Activated T-helper 9 cell treated with anti-CD3 and anti-CD28 coated beads, Interleukin-2, amount 50 U/mL, for 16 hours (primary cell): ENCODE data around the gene EPN1.
"Not testable (repeated sequence)": the region's sequence is repeated elsewhere in the genome, so short reads cannot be mapped to it uniquely, and the experiment has no call there.

ENCODE experiments used
- DNase-seq: peaks from one replicate; pipeline ENCODE4 v3.0.0-alpha.2; 2020; ENCODE audit warnings: low read depth

Gene EPN1

GRCh38 chr19:55693336-55693974, 18.4 kb downstream of the EPN1 start:
- no peak for DNase-seq

DNA sequence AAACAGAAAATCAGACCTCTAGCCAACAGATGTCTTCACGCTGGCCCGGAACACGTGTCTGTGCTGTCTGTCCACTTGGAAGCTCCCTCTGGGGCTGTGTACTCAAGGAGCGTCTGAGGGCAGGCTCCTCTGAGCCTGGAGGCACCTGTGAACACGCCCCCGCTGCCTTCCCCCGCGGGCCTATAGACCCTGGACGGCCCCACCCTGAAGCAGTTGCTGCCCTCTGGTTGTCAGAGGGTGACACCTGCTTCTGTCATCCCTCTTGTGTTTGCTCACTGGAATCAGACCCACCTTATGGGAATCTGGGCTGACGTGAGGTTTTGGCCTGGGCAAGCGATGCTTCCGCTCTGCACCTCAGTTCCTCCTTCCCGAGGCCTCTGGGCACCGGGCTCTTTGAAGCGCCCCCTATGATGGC, 19.2 kb downstream of the EPN1 start:
- no peak for DNase-seq

GRCh38 chr19:55694656-55695491, 19.8 kb downstream of the EPN1 start:
- no peak for DNase-seq

GRCh38 chr19:55695511-55696290, 20.7 kb downstream of the EPN1 start:
- no peak for DNase-seq

GRCh38 chr19:55696301-55697068, 21.5 kb downstream of the EPN1 start:
- no peak for DNase-seq

DNA sequence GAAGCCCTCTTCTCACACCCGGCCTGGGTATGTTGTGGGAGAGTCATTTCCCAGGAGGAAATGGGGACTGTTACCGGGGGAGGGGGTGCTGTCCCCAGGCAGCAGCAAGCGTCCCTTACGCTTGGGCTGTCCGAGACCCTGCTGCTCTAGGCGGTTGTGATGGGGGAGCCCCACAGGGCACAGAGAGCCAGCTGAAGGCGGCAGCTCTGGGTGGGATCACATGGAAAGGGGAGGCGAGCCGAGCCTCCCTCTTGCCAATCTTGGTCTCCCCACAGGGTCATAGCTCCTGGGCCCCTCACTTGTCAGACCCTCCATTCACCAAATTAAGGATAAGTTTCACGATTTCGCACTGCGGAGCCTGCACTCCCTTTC, 22.0 kb downstream of the EPN1 start:
- no peak for DNase-seq

DNA sequence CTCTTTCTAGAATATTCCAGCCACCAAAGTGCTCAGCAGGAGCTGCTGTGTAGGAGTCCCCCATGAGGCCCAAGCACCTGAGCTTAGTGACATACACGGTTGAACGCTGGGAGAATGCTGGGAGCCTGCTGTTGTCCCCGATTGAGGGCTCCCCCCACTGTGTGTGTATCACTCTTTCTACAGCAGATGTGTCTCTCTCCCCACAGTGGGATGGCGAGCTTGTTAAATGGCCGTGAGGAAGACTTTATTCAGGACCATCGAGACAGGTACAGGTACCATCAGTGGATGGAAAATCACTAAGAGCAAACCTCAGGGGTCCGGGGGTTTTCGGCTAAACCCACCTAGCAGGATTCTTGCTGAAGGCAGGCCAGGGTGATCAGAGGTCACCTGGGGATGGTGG, 22.7 kb downstream of the EPN1 start:
- DNase-seq: no peak

GRCh38 chr19:55698256-55698655, 23.2 kb downstream of the EPN1 start:
- DNase-seq: no peak

DNA sequence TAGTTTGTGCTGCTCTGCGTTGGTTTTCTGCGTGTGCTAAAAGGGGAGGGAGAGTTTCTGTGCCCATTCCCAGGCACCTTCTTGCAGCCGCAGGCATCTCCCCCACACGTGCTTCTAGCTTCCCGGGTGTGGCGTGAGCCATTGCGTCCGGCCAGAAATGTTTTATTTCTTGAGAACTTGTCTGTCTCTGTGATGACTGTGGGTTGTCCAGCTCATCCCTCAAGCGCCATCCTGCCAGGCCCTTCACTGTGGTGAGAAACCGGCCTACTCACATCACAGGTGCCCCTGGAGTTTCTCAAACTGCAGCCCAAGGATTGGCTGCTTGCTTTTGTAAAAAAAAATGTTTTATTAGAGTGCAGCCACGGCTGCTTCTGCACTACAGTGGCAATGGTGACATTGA, 24.2 kb downstream of the EPN1 start:
- DNase-seq: no peak

DNA sequence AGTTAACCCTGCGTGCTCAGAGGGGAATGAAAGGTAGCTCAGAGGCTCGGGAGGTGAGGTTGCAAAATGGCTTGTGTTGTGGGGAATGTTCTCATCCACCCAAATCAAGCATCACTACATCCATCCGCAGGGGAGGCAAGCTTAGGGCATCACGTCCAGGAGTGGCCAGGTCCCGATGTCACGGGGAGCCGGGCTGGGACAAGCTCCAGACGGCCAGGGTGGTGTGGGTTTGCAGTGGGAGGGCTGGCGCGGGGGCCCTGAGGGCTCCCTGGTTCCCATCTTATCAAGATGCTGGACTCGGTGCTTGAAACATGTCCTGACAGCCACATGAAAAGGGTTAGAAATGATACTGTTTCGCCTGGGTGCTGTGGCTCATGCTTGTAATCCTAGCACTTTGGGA, 25.8 kb downstream of the EPN1 start:
- no peak for DNase-seq

- no peak for DNase-seq
These were observed 27.2 kb downstream of the EPN1 start for GRCh38 chr19:55702131-55702627.

GRCh38 chr19:55703790-55704215, 28.8 kb downstream of the EPN1 start:
- no peak for DNase-seq

DNA sequence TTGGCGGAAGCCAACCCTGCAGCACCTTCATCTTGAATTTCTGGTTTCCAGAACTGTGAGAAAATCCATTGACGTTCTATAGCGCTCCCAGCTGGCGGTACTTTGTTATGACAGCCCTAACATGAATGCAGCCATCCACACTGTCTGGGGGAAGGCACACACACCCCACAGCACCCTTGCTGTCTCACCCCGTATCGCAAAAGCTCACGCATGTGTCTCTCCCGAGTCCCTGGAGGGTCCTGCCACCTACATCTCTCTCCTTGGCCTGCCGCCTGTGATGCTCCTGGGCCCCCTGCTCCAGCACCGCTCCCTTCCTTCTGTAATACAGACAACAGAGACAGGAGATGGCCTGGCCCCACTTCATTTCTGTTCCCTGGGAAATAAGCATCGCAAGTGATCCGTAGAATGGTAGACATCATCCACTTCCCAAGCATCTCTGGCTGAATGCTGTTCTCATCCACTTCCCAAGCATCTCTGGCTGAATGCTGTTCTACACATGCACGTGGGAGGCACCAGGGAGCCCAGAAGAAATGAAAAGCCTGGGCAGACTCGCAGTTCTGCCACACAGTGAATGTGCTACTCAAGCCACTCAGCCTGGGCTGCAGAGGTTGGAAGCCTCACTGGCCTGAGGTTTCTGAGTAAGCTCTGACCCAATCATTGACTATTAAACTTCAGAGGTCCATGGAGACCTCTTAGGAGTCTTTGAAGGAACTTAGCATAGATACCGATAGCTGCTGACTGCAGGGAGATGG, 29.6 kb downstream of the EPN1 start:
- no peak for DNase-seq

- DNase-seq: no peak
These were observed 30.9 kb downstream of the EPN1 start for GRCh38 chr19:55705972-55706371.

DNA sequence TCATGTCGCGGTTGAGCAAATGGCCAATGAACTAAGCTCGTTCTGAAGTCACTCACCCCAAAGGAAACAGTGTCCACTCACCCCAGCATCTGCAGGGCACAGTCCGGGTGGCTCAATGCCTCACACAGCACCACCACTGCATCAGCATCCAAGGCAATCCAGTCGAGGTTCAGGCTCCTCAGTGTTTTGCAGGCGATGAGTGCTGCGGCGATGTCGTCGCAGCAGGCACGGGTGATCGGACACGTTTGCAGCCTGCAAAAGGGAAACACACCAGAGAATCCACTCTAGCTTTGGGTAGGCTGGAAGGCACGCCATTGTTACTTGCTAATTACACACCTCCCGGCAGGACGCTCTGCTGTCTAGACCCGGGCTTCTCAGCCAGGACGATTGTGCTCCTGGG, 36.7 kb downstream of the EPN1 start:
- DNase-seq: no peak

GRCh38 chr19:55712804-55713631, 38.0 kb downstream of the EPN1 start:
- no peak for DNase-seq

- DNase-seq: no peak
These were observed 41.5 kb downstream of the EPN1 start for GRCh38 chr19:55716531-55716930.

GRCh38 chr19:55717251-55717650, 42.2 kb downstream of the EPN1 start:
- DNase-seq: no peak

GRCh38 chr19:55717879-55718711, 43.1 kb downstream of the EPN1 start:
- DNase-seq: not testable (repeated sequence)
